GM23338 (cell line): ENCODE results near the gene TXNDC15.

Experiments used
- CTCF ChIP-seq, 2 experiments: fragments of 200-600 bp in 1 of 2; sonication (generic) in 1 of 2; conservative IDR thresholded peaks; 2 replicates each; pipeline versions ENCODE4 v1.5.1 to v1.6.1; 2016 to 2017; ENCODE audit warnings: antibody characterized with exemption in 2 of 2, low read depth in 2 of 2, mild to moderate bottlenecking in 2 of 2, moderate library complexity in 1 of 2
- EZH2 ChIP-seq: fragments of 200-600 bp; sonication (generic); IDR thresholded peaks from one replicate; pipeline ENCODE4 v1.8.0; 2017; ENCODE audit warnings: antibody characterized with exemption, mild to moderate bottlenecking, low read depth; ENCODE audit not compliant: unreplicated experiment
- EZH2phosphoT487 ChIP-seq: fragments of 200-600 bp; sonication (generic); IDR thresholded peaks from one replicate; pipeline ENCODE4 v1.8.1; 2018; ENCODE audit warnings: antibody characterized with exemption; ENCODE audit not compliant: unreplicated experiment
- POLR2AphosphoS5 ChIP-seq: IDR thresholded peaks from 2 replicates; pipeline ENCODE4 v1.6.1; 2016; ENCODE audit warnings: antibody characterized with exemption, low read depth
- REST ChIP-seq: IDR thresholded peaks from one replicate; pipeline ENCODE4 v1.6.1; 2018; ENCODE audit warnings: antibody characterized with exemption; ENCODE audit not compliant: unreplicated experiment
- ZNF114 ChIP-seq: fragments of 250-450 bp; sonication (Bioruptor Pico); IDR thresholded peaks from 2 replicates; pipeline ENCODE4 v1.5.0; 2020; ENCODE audit warnings: mild to moderate bottlenecking, moderate library complexity

GRCh38 chr5:134934202-134934601 is 60.0 kb downstream of the TXNDC15 start:
- TF ChIP-seq CTCF (conservative IDR thresholded peaks at IDR 0.05; ENCODE audit: low read depth in 2 of 2) (no peak), REST (no peak), POLR2AphosphoS5 (no peak), EZH2phosphoT487 (no peak), EZH2 (no peak), ZNF114 (CRISPR knock-in tag) (no peak)
